Measurements from ENCODE around the gene CRYBA4. TPM values are rescaled to one million over a fixed set of nuclear protein-coding genes. Genes with fewer than 3 reads are reported as not detected.

Gene CRYBA4
- total RNA-seq, 3 donors from 2014 or later = not detected

DNA sequence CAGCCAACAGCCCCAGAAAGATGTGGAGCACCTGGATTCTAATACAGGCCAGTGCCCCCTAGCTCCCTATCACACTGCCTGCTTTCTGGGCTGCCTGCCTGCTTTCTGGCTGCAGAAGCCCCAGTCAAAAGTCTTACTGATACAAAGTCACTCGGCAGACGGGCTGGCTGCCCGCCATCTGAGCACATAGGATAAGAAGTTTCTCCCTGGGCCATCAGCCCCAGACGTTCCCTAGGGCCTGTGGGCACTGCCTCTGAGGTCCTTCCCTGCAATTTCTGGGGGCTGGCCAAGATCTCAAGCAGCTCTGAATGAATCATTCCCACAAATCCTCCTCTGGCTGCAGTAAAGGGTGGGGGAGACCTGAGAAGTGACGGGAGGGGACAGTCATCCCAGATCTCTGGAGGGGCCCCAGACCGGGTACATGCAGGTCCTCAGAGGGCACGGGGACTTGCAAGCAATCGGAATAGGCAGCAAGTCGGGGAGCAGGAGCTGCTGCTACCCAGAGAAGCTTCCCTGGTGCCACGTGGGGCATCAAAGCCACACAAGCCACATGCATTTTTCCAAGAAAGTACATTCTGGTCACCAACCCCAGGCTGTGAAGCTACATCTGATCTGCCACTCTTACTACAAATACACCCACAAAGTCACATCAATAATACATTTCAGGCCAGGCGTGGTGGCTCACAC is 36.5 kb upstream of the CRYBA4 start:
- TF ChIP-seq, protein P1, sequence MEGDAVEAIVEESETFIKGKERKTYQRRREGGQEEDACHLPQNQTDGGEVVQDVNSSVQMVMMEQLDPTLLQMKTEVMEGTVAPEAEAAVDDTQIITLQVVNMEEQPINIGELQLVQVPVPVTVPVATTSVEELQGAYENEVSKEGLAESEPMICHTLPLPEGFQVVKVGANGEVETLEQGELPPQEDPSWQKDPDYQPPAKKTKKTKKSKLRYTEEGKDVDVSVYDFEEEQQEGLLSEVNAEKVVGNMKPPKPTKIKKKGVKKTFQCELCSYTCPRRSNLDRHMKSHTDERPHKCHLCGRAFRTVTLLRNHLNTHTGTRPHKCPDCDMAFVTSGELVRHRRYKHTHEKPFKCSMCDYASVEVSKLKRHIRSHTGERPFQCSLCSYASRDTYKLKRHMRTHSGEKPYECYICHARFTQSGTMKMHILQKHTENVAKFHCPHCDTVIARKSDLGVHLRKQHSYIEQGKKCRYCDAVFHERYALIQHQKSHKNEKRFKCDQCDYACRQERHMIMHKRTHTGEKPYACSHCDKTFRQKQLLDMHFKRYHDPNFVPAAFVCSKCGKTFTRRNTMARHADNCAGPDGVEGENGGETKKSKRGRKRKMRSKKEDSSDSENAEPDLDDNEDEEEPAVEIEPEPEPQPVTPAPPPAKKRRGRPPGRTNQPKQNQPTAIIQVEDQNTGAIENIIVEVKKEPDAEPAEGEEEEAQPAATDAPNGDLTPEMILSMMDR (IDR thresholded peaks at IDR 0.05) = no peak
- Histone ChIP-seq H3K9me3 (no peaks in the 10 kb centered on the region), H3K4me3 (no peak overlapping the region), H3K36me3 (ENCODE audit: low read depth) (no peaks in the 10 kb centered on the region), H3K4me1 (ENCODE audit: low read depth) (peaks cover 7% of the 10 kb centered on the region)
- intact Hi-C loops (cut with DNase I, micrococcal nuclease) = no loop called here
- ATAC-seq = no peak
- peak in 1 of 3 donors; percentile 17 for DNase-seq

DNA sequence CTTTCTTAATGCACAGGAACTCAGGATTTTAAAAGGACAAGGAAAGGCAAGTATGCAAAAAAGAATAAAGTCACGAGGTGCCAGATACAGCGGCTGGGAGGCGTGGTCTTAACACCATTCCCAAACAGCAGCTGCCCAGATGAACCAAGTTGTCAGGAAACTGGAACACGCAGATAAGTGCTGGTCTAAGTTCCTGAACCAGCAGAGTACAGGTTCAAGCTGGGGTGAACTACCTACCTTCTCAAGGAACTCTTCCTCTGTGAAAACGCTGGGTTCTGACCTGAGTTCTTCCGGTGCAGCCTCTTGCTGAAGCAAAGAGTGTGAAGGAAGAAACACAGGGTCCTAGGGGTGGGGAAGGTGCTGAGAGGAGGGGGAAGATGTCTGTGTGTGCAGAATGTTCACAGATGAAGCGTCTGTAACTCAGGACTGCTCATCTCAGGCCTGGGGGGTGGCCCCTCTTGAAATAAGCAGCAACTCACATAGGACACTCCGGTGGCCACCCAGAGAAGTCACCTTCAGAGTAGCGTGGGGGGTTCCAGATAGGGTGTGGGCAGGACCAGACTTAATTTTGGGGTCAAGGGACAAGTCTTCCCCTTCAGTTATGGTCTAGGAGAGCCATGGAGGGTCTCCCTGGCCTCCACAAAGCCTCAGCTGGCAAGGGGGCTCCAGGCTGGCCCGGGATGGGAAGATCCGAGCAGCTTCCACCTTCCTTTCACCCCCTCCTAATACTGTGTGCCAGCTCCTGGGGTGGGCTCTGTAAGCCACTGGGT is 35.0 kb upstream of the CRYBA4 start:
- TF ChIP-seq, protein P1 (IDR thresholded peaks at IDR 0.05) = no peak
- Histone ChIP-seq H3K36me3 (ENCODE audit: low read depth) (no peaks in the 10 kb centered on the region), H3K4me3 (no peak overlapping the region), H3K9me3 (no peaks in the 10 kb centered on the region), H3K4me1 (ENCODE audit: low read depth) (peaks cover 16% of the 10 kb centered on the region)
- peak in 2 of 3 donors; percentile 35 to 41 for DNase-seq
- intact Hi-C loops (cut with DNase I, micrococcal nuclease) = no loop called here
- peak; percentile 4 for ATAC-seq

DNA sequence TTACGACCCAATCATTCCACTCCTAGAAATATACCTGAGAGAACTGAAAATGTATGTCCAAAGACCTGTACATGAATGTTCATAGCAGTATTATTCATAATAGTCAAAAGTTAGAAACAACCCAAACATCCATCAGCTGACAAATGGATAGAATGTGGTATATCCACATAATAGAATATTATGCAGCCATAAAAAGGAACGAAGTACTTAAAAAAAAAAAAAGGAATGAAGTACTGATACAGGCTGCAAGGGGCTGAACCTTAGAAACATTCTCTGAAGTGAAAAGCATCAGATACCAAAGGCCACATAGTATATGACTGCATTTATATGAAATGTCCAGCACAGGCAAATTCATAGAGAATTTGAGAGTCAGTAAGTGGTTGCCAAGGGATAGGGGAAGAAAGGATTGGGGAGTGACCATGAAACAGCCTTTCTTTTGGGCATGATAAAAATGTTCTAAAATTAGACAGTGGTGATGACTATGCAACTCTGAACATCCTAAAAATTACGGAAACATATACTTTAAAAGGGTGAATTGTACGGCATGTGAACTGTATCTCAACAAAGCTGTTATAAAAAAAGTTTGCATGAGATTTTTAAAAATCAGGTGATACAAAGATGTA is 33.7 kb upstream of the CRYBA4 start:
- intact Hi-C loops (cut with DNase I, micrococcal nuclease) = no loop called here
- TF ChIP-seq, protein P1 (IDR thresholded peaks at IDR 0.05) = no peak
- no peak overlapping the region for H3K4me3 ChIP-seq

DNA sequence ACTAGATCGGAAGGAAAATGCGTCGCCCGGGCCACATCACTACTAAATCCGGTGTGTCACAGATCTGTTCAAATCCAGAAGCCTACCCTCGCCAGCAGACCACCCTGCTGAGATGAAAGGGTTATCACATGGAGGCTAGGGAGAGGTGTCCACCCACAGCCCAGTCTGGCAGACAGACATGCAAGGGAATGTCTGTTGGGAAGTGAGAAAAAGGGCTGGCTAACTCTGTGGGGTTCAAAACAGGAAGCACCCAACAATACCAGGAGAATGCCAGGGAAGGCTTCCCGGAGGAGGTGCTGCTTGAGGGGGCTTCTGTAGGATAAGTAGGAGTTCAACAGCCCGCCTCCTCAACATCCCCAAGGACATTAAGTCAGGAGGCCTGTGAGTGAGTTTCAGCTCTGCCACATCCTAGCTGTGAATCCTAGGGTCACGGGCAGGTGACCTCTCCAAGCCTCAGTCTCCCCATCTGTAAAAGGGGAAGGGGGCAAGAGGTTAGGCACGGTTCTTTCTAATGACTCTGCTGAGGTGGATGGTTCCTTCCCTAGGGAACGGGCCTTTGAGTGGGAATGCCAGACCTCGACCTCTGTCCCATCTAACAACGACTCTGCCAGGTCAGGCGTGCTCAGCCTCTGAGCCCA is 32.9 kb upstream of the CRYBA4 start:
- TF ChIP-seq, protein P1 (IDR thresholded peaks at IDR 0.05) = no peak
- ATAC-seq (no peak), DNase-seq (no peak)
- Histone ChIP-seq H3K4me1 (ENCODE audit: low read depth) (peaks cover 20% of the 10 kb centered on the region), H3K9me3 (no peaks in the 10 kb centered on the region), H3K4me3 (peak overlapping the region; percentile 81), H3K36me3 (ENCODE audit: low read depth) (no peaks in the 10 kb centered on the region)
- intact Hi-C loops (cut with DNase I, micrococcal nuclease) = no loop called here

More for the DNA sequence above, 33.7 kb upstream of the CRYBA4 start:
- ATAC-seq (no peak), DNase-seq (no peak)
- H3K4me1 ChIP-seq (ENCODE audit: low read depth) = peaks cover 20% of the 10 kb centered on the region
- H3K36me3 ChIP-seq (ENCODE audit: low read depth) = no peaks in the 10 kb centered on the region
- H3K9me3 ChIP-seq = no peaks in the 10 kb centered on the region

DNA sequence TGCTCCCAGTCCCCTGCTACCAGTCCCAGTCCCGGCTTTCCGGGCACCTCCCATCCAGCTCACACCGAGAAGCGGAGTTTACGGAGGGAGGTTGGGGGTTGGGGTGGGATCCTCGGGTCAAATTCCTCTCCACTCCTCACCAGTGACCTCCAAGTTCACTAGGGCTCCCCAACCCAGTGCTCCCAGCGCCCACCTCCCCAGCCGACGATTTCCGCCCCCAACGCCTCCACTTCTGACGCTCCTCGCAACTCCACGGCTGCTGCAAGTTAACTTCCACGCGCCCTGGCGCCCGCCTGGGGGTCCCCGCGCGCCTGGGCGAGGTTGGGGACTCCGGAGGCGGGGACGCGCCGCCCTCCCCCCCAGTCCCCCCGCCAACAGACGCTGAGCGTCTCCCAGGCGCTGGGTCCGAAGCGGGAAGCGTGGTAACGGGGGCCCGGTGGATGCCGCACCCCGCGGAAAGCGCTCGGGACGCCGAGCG is 32.4 kb upstream of the CRYBA4 start:
- DNase-seq = peak; percentile 49 to 70 (median 62)
- no peaks in the 10 kb centered on the region for H3K36me3 ChIP-seq (ENCODE audit: low read depth)
- ATAC-seq = peak; percentile 58
- peak overlapping the region; percentile 81 for H3K4me3 ChIP-seq
- TF ChIP-seq, protein P1 (IDR thresholded peaks at IDR 0.05) = no peak
- H3K9me3 ChIP-seq = no peaks in the 10 kb centered on the region
- intact Hi-C loops (cut with DNase I, micrococcal nuclease) = no loop called here
- peaks cover 20% of the 10 kb centered on the region for H3K4me1 ChIP-seq (ENCODE audit: low read depth)

All from mucosa of descending colon (tissue), 3 donors.